ENCODE data around the gene GFER. TPM values are rescaled to one million over a fixed set of nuclear protein-coding genes. Genes with fewer than 3 reads are reported as not detected.

GFER gene
- total and polyA plus RNA-seq, 8 donors, result 17.1 to 62.0 (median 25.9) TPM

GRCh38 chr16:2004795-2005517 is 21.0 kb downstream of the GFER start:
- no peak for ATAC-seq
- no peak overlapping the region for H3K4me3 ChIP-seq
- FAIRE-seq, result no peak
- intact Hi-C loops (cut with DNase I), result no loop called here
- no peaks in the 10 kb centered on the region for H3K9me3 ChIP-seq
- H3K4me1 ChIP-seq, result peaks cover 22 to 41% (median 33%) of the 10 kb centered on the region in 3 donors
- peaks cover 11 to 34% (median 32%) of the 10 kb centered on the region in 3 donors for H3K36me3 ChIP-seq
- DNase-seq, result peak in 5 of 6 donors; percentile 26 to 83 (median 63)
- peak overlapping the region in 3 of 4 donors; percentile 51 to 62 (median 59) for H3K27ac ChIP-seq
- TF ChIP-seq, protein P1, sequence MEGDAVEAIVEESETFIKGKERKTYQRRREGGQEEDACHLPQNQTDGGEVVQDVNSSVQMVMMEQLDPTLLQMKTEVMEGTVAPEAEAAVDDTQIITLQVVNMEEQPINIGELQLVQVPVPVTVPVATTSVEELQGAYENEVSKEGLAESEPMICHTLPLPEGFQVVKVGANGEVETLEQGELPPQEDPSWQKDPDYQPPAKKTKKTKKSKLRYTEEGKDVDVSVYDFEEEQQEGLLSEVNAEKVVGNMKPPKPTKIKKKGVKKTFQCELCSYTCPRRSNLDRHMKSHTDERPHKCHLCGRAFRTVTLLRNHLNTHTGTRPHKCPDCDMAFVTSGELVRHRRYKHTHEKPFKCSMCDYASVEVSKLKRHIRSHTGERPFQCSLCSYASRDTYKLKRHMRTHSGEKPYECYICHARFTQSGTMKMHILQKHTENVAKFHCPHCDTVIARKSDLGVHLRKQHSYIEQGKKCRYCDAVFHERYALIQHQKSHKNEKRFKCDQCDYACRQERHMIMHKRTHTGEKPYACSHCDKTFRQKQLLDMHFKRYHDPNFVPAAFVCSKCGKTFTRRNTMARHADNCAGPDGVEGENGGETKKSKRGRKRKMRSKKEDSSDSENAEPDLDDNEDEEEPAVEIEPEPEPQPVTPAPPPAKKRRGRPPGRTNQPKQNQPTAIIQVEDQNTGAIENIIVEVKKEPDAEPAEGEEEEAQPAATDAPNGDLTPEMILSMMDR (IDR thresholded peaks at IDR 0.05), result no peak
- H3K27me3 ChIP-seq, result no peaks in the 10 kb centered on the region
- WGBS, 2 donors, result 58 to 60% methylated on average over 32 to 34 of the region's 34 CpGs

GRCh38 chr16:2005646-2006045 is 21.7 kb downstream of the GFER start:
- 51 to 52% methylated on average over 21 of the region's 21 CpGs for WGBS, 2 donors
- Histone ChIP-seq H3K27me3 (no peaks in the 10 kb centered on the region), H3K4me3 (no peak overlapping the region), H3K27ac (peak overlapping the region in 1 of 4 donors; percentile 18), H3K4me1 (peaks cover 26 to 41% (median 33%) of the 10 kb centered on the region in 3 donors), H3K36me3 (peaks cover 11 to 28% (median 28%) of the 10 kb centered on the region in 3 donors), H3K9me3 (no peaks in the 10 kb centered on the region)
- DNase-seq (peak; percentile 43 to 88 (median 64)), ATAC-seq (no peak), FAIRE-seq (no peak)
- TF ChIP-seq, protein P1 (IDR thresholded peaks at IDR 0.05), result no peak
- intact Hi-C loops (cut with DNase I), result no loop called here

- ATAC-seq (no peak), FAIRE-seq (no peak), DNase-seq (peak; percentile 18 to 78 (median 42))
- intact Hi-C loops (cut with DNase I), result no loop called here
- Histone ChIP-seq H3K9me3 (no peaks in the 10 kb centered on the region), H3K36me3 (peaks cover 8 to 21% (median 21%) of the 10 kb centered on the region in 3 donors), H3K4me3 (no peak overlapping the region), H3K27ac (no peak overlapping the region), H3K27me3 (no peaks in the 10 kb centered on the region), H3K4me1 (peaks cover 26 to 41% (median 33%) of the 10 kb centered on the region in 3 donors)
- TF ChIP-seq, protein P1 (IDR thresholded peaks at IDR 0.05), result no peak
- WGBS, 2 donors, result 78 to 84% methylated on average over 8 of the region's 8 CpGs
Measured at GRCh38 chr16:2006317-2006716, 22.3 kb downstream of the GFER start.

DNA sequence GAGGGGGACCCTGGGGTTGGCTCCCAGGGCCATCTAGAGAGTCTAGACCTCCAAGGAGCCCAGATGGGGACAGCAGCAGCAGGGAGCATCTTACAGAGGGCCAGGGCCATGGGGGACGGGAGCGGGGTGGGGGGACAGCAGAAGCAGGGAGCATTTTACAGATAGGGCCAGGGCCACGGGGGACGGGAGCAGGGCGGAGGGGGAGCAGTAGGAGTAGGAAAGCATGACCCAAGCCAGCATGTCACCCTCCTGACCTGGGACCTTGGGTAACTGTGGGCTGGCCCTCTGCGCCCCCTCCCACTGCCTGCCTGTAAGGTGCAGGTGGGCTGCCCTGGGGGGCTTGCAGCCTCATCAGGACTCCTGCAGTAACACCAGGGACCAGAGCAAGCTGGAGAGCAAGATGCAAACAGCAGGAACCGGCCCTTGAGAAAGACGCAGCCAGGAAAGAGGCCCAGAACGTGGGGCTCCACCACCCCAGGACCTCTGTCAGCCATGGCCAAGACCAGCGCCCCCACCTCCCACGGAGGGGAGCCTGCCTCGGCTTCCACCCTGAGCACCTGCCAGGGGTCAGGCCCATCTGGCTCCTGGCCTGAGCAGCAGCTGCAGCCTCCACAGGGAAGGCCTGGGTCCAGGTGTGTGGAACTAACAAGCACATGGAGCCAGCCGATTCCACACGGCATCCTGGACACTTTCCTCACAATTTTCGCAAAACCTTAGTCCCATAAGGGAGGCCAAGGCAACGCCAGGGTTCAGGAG is 23.3 kb downstream of the GFER start:
- Histone ChIP-seq H3K9me3 (no peaks in the 10 kb centered on the region), H3K4me1 (peaks cover 26 to 41% (median 33%) of the 10 kb centered on the region in 3 donors), H3K4me3 (peak overlapping the region in 3 of 4 donors; percentile 97 to 100 (median 99)), H3K27me3 (no peaks in the 10 kb centered on the region), H3K27ac (peak overlapping the region in 3 of 4 donors; percentile 73 to 90 (median 80)), H3K36me3 (peaks cover 0 to 12% (median 11%) of the 10 kb centered on the region in 3 donors)
- ATAC-seq (no peak), FAIRE-seq (no peak), DNase-seq (peak; percentile 20 to 85 (median 63))
- TF ChIP-seq, protein P1 (IDR thresholded peaks at IDR 0.05), result no peak
- WGBS, 2 donors, result 43 to 54% methylated on average over 14 to 16 of the region's 16 CpGs
- intact Hi-C loops (cut with DNase I), result no loop called here

Data from pancreas (tissue), 10 donors.